ENCODE data around the gene PCDHB16.
A peak's percentile ranks its signal among the peaks of the same experiment; 100 is the strongest.
"Not testable (repeated sequence)": the region's sequence is repeated elsewhere in the genome, so short reads cannot be mapped to it uniquely, and the experiment has no call there.

Gene PCDHB16

DNA sequence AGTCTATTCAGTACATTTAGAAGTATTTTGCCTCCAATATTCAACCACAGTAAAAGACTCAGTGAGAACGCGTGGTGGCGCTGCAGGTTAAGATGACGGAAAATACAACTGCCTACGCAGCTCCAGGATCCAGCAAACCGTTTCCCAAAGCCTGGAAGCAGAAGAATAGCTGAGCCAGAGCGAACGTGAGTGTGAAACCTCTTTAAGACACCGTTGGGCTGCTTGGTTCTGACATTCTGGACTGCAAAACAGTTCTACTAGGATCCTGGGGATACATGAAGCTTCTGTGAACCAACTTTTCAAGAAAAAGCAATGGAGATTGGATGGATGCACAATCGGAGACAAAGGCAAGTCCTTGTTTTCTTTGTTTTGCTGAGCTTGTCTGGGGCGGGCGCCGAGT lies at the start of gene PCDHB16:
TSS of gene PCDHB16 (plus strand) at position 140 of the 400 bp plus-strand sequence. CDS start at position 313, 173 bp downstream.
- H3K36me3 Mint-ChIP-seq (ENCODE audit: low read depth) = no peaks in the 10 kb centered on the region
- no peak within 1 kb of the TSS for H3K4me3 Mint-ChIP-seq
- peaks cover 2% of the 10 kb centered on the region for H3K4me1 Mint-ChIP-seq (ENCODE audit: low read depth)
- H3K27me3 Mint-ChIP-seq (ENCODE audit: low read depth) = no peaks in the 10 kb centered on the region
- H3K9me3 Mint-ChIP-seq = peaks cover 51% of the 10 kb centered on the region
- no peak for DNase-seq (ENCODE audit: low spot score)
- no peak within 1 kb of the TSS for H3K27ac Mint-ChIP-seq

DNA sequence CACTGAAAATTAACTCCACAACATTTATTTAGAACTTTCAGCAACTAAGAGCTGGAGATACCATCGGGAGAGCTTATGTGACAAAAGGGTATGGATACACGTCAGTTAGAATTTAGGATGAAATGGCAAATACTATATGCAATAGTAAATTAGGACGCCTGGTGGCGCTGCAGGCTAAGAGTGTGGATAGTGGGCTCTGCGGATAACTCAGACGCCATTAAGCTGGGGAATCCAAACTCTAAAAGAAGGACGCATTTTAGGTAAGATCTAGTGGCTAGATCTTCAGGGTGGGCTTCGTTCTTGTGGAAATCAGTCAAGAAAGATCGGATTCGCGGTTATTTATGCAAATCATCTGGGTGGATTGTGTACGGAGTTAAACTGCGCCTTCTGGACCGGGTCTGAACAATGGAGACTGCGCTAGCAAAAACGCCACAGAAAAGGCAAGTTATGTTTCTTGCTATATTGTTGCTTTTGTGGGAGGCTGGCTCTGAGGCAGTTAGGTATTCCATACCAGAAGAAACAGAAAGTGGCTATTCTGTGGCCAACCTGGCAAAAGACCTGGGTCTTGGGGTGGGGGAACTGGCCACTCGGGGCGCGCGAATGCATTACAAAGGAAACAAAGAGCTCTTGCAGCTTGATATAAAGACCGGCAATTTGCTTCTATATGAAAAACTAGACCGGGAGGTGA lies 47.0 kb upstream of the PCDHB16 start, which contains the start of gene PCDHB5:
TSS of gene PCDHB5 (plus strand) at position 177 of the 688 bp plus-strand sequence. CDS start at position 406, 229 bp downstream.
- H3K27ac Mint-ChIP-seq = no peak within 1 kb of the TSS
- no peaks in the 10 kb centered on the region for H3K4me1 Mint-ChIP-seq (ENCODE audit: low read depth)
- H3K27me3 Mint-ChIP-seq (ENCODE audit: low read depth) = no peaks in the 10 kb centered on the region
- H3K9me3 Mint-ChIP-seq = peaks cover 35% of the 10 kb centered on the region
- H3K4me3 Mint-ChIP-seq = peak within 1 kb of the TSS; percentile 20
- peaks cover 2% of the 10 kb centered on the region for H3K36me3 Mint-ChIP-seq (ENCODE audit: low read depth)
- no peak for DNase-seq (ENCODE audit: low spot score)

DNA sequence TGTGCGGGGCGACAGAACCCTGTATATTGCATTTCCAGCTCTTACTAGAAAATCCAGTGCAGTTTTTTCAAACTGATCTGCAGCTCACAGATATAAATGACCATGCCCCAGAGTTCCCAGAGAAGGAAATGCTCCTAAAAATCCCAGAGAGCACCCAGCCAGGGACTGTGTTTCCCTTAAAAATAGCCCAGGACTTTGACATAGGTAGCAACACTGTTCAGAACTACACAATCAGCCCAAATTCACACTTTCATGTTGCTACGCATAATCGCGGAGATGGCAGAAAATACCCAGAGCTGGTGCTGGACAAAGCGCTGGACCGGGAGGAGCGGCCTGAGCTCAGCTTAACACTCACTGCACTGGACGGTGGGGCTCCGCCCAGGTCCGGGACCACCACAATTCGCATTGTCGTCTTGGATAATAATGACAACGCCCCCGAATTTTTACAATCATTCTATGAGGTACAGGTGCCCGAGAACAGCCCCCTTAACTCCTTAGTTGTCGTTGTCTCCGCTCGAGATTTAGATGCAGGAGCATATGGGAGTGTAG lies 46.4 kb upstream of the PCDHB16 start:
- Mint-ChIP-seq H3K36me3 (ENCODE audit: low read depth) (peaks cover 2% of the 10 kb centered on the region), H3K9me3 (peaks cover 35% of the 10 kb centered on the region), H3K4me1 (ENCODE audit: low read depth) (no peaks in the 10 kb centered on the region), H3K4me3 (peak overlapping the region; percentile 20), H3K27me3 (ENCODE audit: low read depth) (no peaks in the 10 kb centered on the region), H3K27ac (no peak overlapping the region)
- no peak for DNase-seq (ENCODE audit: low spot score)

DNA sequence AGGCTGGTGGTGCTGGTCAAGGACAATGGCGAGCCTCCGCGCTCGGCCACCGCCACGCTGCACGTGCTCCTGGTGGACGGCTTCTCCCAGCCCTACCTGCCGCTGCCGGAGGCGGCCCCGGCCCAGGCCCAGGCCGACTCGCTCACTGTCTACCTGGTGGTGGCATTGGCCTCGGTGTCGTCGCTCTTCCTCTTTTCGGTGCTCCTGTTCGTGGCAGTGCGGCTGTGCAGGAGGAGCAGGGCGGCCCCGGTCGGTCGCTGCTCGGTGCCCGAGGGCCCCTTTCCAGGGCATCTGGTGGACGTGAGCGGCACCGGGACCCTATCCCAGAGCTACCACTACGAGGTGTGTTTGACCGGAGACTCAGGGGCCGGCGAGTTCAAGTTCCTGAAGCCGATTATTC lies 44.8 kb upstream of the PCDHB16 start:
- not testable (repeated sequence) for H3K4me3 Mint-ChIP-seq; H3K4me1 Mint-ChIP-seq (ENCODE audit: low read depth); H3K27me3 Mint-ChIP-seq (ENCODE audit: low read depth); H3K27ac Mint-ChIP-seq; H3K36me3 Mint-ChIP-seq (ENCODE audit: low read depth); DNase-seq (ENCODE audit: low spot score)
- peaks cover 35% of the 10 kb centered on the region for H3K9me3 Mint-ChIP-seq

DNA sequence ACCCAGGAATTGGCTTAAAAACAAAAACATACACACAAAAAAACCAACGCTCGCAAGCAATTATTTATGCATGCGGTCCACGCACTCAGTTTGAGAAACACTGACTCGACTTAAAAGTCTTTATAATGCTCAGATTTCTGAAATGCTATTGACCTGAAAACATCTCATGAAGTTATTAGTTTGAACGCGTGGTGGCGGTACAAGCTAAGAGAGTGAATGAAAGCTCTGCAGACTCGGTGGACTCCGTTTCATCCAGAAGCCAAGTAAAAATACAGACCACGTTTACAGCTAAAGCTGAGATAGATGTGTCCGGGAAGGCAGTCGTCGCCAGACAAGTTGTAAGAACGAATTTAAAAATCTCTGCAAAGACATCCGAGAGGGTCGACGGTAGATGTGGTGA lies 32.4 kb upstream of the PCDHB16 start, which contains the start of gene PCDHB6:
TSS of gene PCDHB6 (plus strand) at position 246 of the 400 bp plus-strand sequence. CDS start 201 bp downstream, outside the sequence.
- Mint-ChIP-seq H3K27ac (no peak within 1 kb of the TSS), H3K4me1 (ENCODE audit: low read depth) (no peaks in the 10 kb centered on the region), H3K9me3 (peaks cover 37% of the 10 kb centered on the region), H3K36me3 (ENCODE audit: low read depth) (peaks cover 3% of the 10 kb centered on the region), H3K27me3 (ENCODE audit: low read depth) (no peaks in the 10 kb centered on the region), H3K4me3 (no peak within 1 kb of the TSS)
- no peak for DNase-seq (ENCODE audit: low spot score)

DNA sequence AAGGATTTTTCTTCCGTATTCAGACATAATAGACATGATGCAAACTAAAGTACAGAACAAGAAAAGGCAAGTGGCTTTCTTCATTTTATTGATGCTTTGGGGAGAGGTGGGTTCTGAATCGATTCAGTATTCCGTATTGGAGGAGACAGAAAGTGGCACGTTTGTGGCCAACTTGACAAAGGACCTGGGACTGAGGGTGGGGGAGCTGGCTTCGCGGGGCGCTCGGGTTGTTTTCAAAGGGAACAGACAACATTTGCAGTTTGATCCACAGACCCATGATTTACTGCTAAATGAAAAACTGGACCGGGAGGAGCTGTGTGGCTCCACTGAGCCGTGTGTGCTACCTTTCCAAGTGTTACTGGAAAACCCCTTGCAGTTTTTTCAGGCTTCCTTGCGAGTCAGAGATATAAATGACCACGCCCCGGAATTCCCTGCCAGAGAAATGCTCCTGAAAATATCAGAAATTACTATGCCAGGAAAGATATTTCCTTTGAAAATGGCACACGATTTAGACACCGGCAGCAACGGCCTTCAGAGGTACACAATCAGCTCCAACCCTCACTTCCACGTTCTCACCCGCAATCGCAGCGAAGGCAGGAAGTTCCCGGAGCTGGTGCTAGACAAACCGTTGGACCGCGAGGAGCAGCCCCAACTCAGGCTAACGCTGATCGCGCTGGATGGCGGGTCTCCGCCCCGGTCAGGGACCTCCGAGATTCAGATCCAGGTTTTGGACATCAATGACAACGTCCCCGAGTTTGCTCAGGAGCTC lies 31.8 kb upstream of the PCDHB16 start:
- no peak for DNase-seq (ENCODE audit: low spot score)
- Mint-ChIP-seq H3K9me3 (peaks cover 39% of the 10 kb centered on the region), H3K27ac (no peak overlapping the region), H3K27me3 (ENCODE audit: low read depth) (no peaks in the 10 kb centered on the region), H3K36me3 (ENCODE audit: low read depth) (peaks cover 3% of the 10 kb centered on the region), H3K4me3 (no peak overlapping the region), H3K4me1 (ENCODE audit: low read depth) (no peaks in the 10 kb centered on the region)

DNA sequence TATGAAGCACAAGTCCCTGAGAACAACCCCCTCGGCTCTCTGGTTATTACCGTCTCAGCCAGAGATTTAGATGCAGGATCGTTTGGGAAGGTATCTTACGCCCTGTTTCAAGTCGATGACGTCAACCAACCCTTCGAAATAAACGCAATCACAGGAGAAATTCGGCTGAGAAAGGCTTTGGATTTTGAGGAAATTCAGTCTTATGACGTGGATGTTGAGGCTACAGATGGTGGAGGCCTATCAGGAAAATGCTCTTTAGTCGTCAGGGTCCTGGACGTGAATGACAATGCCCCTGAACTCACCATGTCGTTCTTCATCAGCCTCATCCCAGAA lies 31.2 kb upstream of the PCDHB16 start:
- no peak overlapping the region for H3K4me3 Mint-ChIP-seq
- no peaks in the 10 kb centered on the region for H3K27me3 Mint-ChIP-seq (ENCODE audit: low read depth)

DNA sequence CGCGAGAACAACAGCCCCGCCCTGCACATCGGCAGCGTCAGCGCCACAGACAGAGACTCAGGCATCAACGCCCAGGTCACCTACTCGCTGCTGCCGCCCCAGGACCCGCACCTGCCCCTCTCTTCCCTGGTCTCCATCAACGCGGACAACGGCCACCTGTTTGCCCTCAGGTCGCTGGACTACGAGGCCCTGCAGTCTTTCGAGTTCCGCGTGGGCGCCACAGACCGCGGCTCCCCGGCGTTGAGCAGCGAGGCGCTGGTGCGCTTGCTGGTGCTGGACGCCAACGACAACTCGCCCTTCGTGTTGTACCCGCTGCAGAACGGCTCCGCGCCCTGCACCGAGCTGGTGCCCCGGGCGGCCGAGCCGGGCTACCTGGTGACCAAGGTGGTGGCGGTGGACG lies 30.6 kb upstream of the PCDHB16 start:
- H3K4me1 Mint-ChIP-seq (ENCODE audit: low read depth); H3K27ac Mint-ChIP-seq; H3K27me3 Mint-ChIP-seq (ENCODE audit: low read depth); DNase-seq (ENCODE audit: low spot score); H3K4me3 Mint-ChIP-seq; H3K36me3 Mint-ChIP-seq (ENCODE audit: low read depth): not testable (repeated sequence)
- peaks cover 49% of the 10 kb centered on the region for H3K9me3 Mint-ChIP-seq

More for the DNA sequence above, 31.2 kb upstream of the PCDHB16 start:
- Mint-ChIP-seq H3K9me3 (peaks cover 42% of the 10 kb centered on the region), H3K4me1 (ENCODE audit: low read depth) (no peaks in the 10 kb centered on the region), H3K36me3 (ENCODE audit: low read depth) (peaks cover 3% of the 10 kb centered on the region), H3K27ac (no peak overlapping the region)
- no peak for DNase-seq (ENCODE audit: low spot score)

DNA sequence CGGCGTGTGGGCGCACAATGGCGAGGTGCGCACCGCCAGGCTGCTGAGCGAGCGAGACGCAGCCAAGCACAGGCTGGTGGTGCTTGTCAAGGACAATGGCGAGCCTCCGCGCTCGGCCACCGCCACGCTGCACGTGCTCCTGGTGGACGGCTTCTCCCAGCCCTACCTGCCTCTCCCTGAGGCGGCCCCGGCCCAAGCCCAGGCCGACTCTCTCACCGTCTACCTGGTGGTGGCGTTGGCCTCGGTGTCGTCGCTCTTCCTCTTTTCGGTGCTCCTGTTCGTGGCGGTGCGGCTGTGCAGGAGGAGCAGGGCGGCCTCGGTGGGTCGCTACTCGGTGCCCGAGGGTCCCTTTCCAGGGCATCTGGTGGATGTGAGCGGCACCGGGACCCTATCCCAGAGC lies 30.1 kb upstream of the PCDHB16 start:
- not testable (repeated sequence) for DNase-seq (ENCODE audit: low spot score); H3K4me3 Mint-ChIP-seq; H3K27me3 Mint-ChIP-seq (ENCODE audit: low read depth); H3K27ac Mint-ChIP-seq; H3K36me3 Mint-ChIP-seq (ENCODE audit: low read depth); H3K4me1 Mint-ChIP-seq (ENCODE audit: low read depth)
- peaks cover 54% of the 10 kb centered on the region for H3K9me3 Mint-ChIP-seq

DNA sequence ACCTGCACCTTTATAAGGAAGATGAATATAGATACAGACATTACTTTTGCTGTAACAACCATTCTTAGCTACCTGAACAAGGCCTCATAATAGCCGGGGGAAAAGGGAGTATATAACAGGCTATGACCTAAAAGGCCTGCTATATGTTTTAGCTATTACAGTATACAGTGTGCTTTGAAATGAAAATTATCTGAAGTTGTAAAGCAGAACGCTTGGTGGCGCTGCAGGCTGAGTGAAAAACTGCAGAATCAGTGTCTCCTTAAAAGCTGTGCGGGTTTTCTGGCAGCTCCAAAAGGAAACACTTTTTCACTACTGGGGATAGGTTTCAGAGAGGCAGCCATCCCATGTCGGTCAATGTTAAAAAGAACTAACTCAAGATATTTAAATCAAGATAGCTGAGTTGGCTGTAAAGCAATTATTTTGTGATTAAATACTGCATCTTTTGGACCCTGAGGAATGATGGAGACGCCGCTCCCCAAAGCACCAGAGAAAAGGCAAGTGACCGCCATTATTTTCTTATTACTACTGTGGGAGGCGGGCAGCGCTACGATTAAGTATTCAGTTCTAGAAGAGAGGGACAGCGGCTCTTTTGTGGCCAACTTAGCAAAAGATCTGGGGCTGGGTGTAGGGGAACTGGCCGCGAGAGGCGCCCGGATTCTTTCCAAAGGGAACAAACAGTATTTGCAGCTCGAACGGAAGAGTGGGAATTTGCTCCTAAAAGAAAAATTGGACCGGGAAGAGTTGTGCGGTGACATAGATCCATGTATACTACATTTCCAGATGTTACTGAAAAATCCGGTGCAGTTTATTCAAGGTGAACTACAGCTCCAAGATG lies 26.4 kb upstream of the PCDHB16 start:
- Mint-ChIP-seq H3K4me3 (no peak overlapping the region), H3K9me3 (peaks cover 42% of the 10 kb centered on the region), H3K27me3 (ENCODE audit: low read depth) (no peaks in the 10 kb centered on the region)

DNA sequence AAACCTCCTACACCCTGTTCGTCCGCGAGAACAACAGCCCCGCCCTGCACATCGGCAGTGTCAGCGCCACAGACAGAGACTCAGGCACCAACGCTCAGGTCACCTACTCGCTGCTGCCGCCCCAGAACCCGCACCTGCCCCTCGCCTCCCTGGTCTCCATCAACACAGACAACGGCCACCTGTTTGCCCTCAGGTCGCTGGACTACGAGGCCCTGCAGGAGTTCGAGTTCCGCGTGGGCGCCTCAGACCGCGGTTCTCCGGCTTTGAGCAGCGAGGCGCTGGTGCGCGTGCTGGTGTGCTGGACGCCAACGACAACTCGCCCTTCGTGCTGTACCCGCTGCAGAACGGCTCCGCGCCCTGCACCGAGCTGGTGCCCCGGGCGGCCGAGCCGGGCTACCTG lies 24.8 kb upstream of the PCDHB16 start:
- DNase-seq (ENCODE audit: low spot score); H3K36me3 Mint-ChIP-seq (ENCODE audit: low read depth); H3K27me3 Mint-ChIP-seq (ENCODE audit: low read depth); H3K4me3 Mint-ChIP-seq; H3K4me1 Mint-ChIP-seq (ENCODE audit: low read depth); H3K27ac Mint-ChIP-seq: not testable (repeated sequence)
- peaks cover 40% of the 10 kb centered on the region for H3K9me3 Mint-ChIP-seq

More for the DNA sequence above, 26.4 kb upstream of the PCDHB16 start:
- Mint-ChIP-seq H3K4me1 (ENCODE audit: low read depth) (no peaks in the 10 kb centered on the region), H3K36me3 (ENCODE audit: low read depth) (peaks cover 3% of the 10 kb centered on the region), H3K27ac (no peak overlapping the region)
- DNase-seq (ENCODE audit: low spot score) = no peak

DNA sequence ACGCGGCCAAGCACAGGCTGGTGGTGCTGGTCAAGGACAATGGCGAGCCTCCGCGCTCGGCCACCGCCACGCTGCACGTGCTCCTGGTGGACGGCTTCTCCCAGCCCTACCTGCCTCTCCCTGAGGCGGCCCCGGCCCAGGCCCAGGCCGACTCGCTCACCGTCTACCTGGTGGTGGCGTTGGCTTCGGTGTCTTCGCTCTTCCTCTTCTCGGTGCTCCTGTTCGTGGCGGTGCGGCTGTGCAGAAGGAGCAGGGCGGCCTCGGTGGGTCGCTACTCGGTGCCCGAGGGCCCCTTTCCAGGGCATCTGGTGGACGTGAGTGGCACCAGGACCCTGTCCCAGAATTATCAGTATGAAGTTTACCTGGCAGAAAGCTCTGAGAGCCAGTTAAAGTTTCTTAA lies 24.3 kb upstream of the PCDHB16 start:
- H3K9me3 Mint-ChIP-seq = peaks cover 38% of the 10 kb centered on the region
- H3K27me3 Mint-ChIP-seq (ENCODE audit: low read depth); H3K27ac Mint-ChIP-seq; DNase-seq (ENCODE audit: low spot score); H3K4me1 Mint-ChIP-seq (ENCODE audit: low read depth); H3K36me3 Mint-ChIP-seq (ENCODE audit: low read depth); H3K4me3 Mint-ChIP-seq: not testable (repeated sequence)

DNA sequence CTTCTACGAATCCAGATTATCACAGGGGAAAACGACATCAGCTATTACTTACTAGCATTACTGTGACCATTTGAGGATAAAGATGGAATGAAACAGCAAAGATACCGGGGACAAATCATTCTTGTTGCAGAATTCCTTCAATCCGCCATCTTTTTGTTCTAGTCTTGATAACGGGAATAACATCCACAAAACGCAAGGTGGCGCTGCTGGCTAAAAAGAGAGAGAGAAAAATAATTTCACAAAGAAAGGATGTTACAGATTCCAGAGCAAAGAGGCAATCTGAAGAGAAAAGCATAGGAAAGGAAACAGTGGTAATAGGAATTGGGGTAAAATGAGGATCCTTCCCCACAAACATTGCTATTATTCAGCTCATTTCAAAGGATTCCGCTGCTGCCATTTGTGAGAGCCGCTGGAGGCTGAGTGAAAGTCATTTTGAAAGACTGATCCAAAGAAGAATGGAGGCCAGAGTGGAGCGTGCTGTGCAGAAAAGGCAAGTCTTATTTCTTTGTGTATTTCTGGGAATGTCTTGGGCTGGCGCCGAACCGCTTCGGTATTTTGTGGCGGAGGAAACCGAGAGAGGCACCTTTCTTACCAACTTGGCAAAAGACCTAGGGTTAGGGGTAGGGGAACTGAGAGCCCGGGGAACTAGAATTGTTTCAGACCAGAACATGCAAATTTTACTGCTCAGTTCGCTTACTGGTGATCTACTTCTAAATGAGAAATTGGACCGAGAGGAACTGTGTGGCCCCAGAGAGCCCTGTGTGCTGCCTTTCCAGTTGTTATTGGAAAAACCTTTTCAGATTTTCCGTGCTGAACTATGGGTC lies 9.6 kb upstream of the PCDHB16 start, which contains the start of gene PCDHB7:
TSS of gene PCDHB7 (plus strand) at position 264 of the 824 bp plus-strand sequence. CDS start at position 456, 192 bp downstream.
- Mint-ChIP-seq H3K4me1 (ENCODE audit: low read depth) (no peaks in the 10 kb centered on the region), H3K27me3 (ENCODE audit: low read depth) (no peaks in the 10 kb centered on the region), H3K9me3 (peaks cover 14% of the 10 kb centered on the region), H3K27ac (no peak within 1 kb of the TSS), H3K36me3 (ENCODE audit: low read depth) (no peaks in the 10 kb centered on the region), H3K4me3 (no peak within 1 kb of the TSS)
- no peak for DNase-seq (ENCODE audit: low spot score)
